GM04503 (cell line): Measurements from ENCODE around the gene NCK2.

Experiments
- DNase-seq: peaks from one replicate; pipeline ENCODE4 v3.0.0-alpha.2; 2012; ENCODE audit warnings: low read depth

Gene NCK2

GRCh38 chr2:105793196-105793975 lies 48.7 kb downstream of the NCK2 start:
- DNase-seq: no peak

GRCh38 chr2:105794926-105795574 lies 50.3 kb downstream of the NCK2 start:
- no peak for DNase-seq

GRCh38 chr2:105795575-105795934 lies 50.8 kb downstream of the NCK2 start:
- no peak for DNase-seq

GRCh38 chr2:105796131-105796638 lies 51.5 kb downstream of the NCK2 start:
- no peak for DNase-seq

GRCh38 chr2:105796791-105797190 lies 52.1 kb downstream of the NCK2 start:
- DNase-seq: no peak

- DNase-seq: no peak
Observed at GRCh38 chr2:105797298-105797819, 52.6 kb downstream of the NCK2 start.

- DNase-seq: no peak
Observed at GRCh38 chr2:105798595-105798994, 53.9 kb downstream of the NCK2 start.

- no peak for DNase-seq
Observed at GRCh38 chr2:105800036-105800713, 55.5 kb downstream of the NCK2 start.

GRCh38 chr2:105800953-105801635 lies 56.4 kb downstream of the NCK2 start:
- no peak for DNase-seq

- no peak for DNase-seq
Observed at GRCh38 chr2:105801961-105802360, 57.2 kb downstream of the NCK2 start.

GRCh38 chr2:105802587-105802986 lies 57.9 kb downstream of the NCK2 start:
- DNase-seq: no peak

- DNase-seq: no peak
Observed at GRCh38 chr2:105803337-105803736, 58.6 kb downstream of the NCK2 start.

GRCh38 chr2:105803773-105804172 lies 59.1 kb downstream of the NCK2 start:
- DNase-seq: no peak

- no peak for DNase-seq
Observed at GRCh38 chr2:105804266-105804665, 59.6 kb downstream of the NCK2 start.

- no peak for DNase-seq
Observed at GRCh38 chr2:105806996-105807395, 62.3 kb downstream of the NCK2 start.

GRCh38 chr2:105808423-105809096 lies 63.8 kb downstream of the NCK2 start:
- no peak for DNase-seq

- no peak for DNase-seq
Observed at GRCh38 chr2:105809097-105809473, 64.4 kb downstream of the NCK2 start.

GRCh38 chr2:105809723-105810122 lies 65.0 kb downstream of the NCK2 start:
- DNase-seq: no peak

GRCh38 chr2:105812180-105813044 lies 67.7 kb downstream of the NCK2 start:
- peak; percentile 49 for DNase-seq

GRCh38 chr2:105813045-105813315 lies 68.3 kb downstream of the NCK2 start:
- no peak for DNase-seq

GRCh38 chr2:105813405-105813804 lies 68.7 kb downstream of the NCK2 start:
- DNase-seq: no peak
